ENCODE measurements around the gene AP3S1. TPM values are rescaled to one million over a fixed set of nuclear protein-coding genes. Genes with fewer than 3 reads are reported as not detected.

Gene AP3S1
- total RNA-seq, 2 experiments from 2014 or later: 33.2 to 33.6 TPM

- no peak overlapping the region for H3K4me3 ChIP-seq (ENCODE audit: low read length)
- H3K4me1 ChIP-seq (ENCODE audit: insufficient read depth, low read length): no peaks in the 10 kb centered on the region
- no peaks in the 10 kb centered on the region for H3K36me3 ChIP-seq (ENCODE audit: insufficient read depth, low read length)
- DNase-seq: no peak
- intact Hi-C loops (cut with DNase I, micrococcal nuclease): no loop called here
- Mint-ChIP-seq H3K27ac (no peak overlapping the region), H3K4me1 (ENCODE audit: low read depth) (no peaks in the 10 kb centered on the region), H3K36me3 (ENCODE audit: low read depth) (no peaks in the 10 kb centered on the region), H3K4me3 (no peak overlapping the region), H3K27me3 (no peaks in the 10 kb centered on the region), H3K9me3 (peaks cover 4% of the 10 kb centered on the region)
- H3K9me3 ChIP-seq (ENCODE audit: control insufficient read depth in 1 of 2, insufficient read depth in 1 of 2, low read length in 2 of 2): no peaks in the 10 kb centered on the region
- POLR2A ChIA-PET: no interaction called here
- no peak overlapping the region for H3K27ac ChIP-seq (ENCODE audit: low read depth in 1 of 2, low read length in 2 of 2)
- no peak for ATAC-seq (ENCODE audit: poor library complexity)
- H3K27me3 ChIP-seq (ENCODE audit: control insufficient read depth in 1 of 2, insufficient read depth in 2 of 2, low read length in 2 of 2): no peaks in the 10 kb centered on the region
- no peak for TF ChIP-seq CTCF (IDR thresholded peaks at IDR 0.05)
- CTCF ChIA-PET: interaction anchor here (1.3 kb wide), 1 partner anchor 14 kb away, joined by 3 read pairs; no protein-coding TSS in a partner anchor
Measured at GRCh38 chr5:115939059-115939458, 97.3 kb downstream of the AP3S1 start.

GRCh38 chr5:115940080-115940810 lies 98.5 kb downstream of the AP3S1 start:
- Histone ChIP-seq H3K4me1 (ENCODE audit: insufficient read depth, low read length) (no peaks in the 10 kb centered on the region), H3K36me3 (ENCODE audit: insufficient read depth, low read length) (no peaks in the 10 kb centered on the region), H3K27ac (ENCODE audit: low read depth in 1 of 2, low read length in 2 of 2) (no peak overlapping the region), H3K4me3 (ENCODE audit: low read length) (no peak overlapping the region), H3K27me3 (ENCODE audit: control insufficient read depth in 1 of 2, insufficient read depth in 2 of 2, low read length in 2 of 2) (no peaks in the 10 kb centered on the region), H3K9me3 (ENCODE audit: control insufficient read depth in 1 of 2, insufficient read depth in 1 of 2, low read length in 2 of 2) (no peaks in the 10 kb centered on the region)
- peaks cover 4% of the 10 kb centered on the region for H3K9me3 Mint-ChIP-seq
- intact Hi-C loops (cut with DNase I, micrococcal nuclease): no loop called here
- no peaks in the 10 kb centered on the region for H3K36me3 Mint-ChIP-seq (ENCODE audit: low read depth)
- ATAC-seq (ENCODE audit: poor library complexity) (no peak), DNase-seq (no peak)
- H3K4me1 Mint-ChIP-seq (ENCODE audit: low read depth): no peaks in the 10 kb centered on the region
- ChIA-PET POLR2A (no interaction called here), CTCF (interaction anchor here (1.3 kb wide), 1 partner anchor 13 kb away, joined by 3 read pairs; no protein-coding TSS in a partner anchor)
- no peak for TF ChIP-seq CTCF (IDR thresholded peaks at IDR 0.05)
- no peak overlapping the region for H3K4me3 Mint-ChIP-seq
- H3K27me3 Mint-ChIP-seq: no peaks in the 10 kb centered on the region
- no peak overlapping the region for H3K27ac Mint-ChIP-seq

GRCh38 chr5:115941051-115941675 lies 99.4 kb downstream of the AP3S1 start:
- ATAC-seq (ENCODE audit: poor library complexity): no peak
- no peaks in the 10 kb centered on the region for H3K9me3 ChIP-seq (ENCODE audit: control insufficient read depth in 1 of 2, insufficient read depth in 1 of 2, low read length in 2 of 2)
- no peak overlapping the region for H3K4me3 ChIP-seq (ENCODE audit: low read length)
- ChIA-PET POLR2A (no interaction called here), CTCF (no interaction called here)
- peaks cover 4% of the 10 kb centered on the region for H3K9me3 Mint-ChIP-seq
- H3K27ac ChIP-seq (ENCODE audit: low read depth in 1 of 2, low read length in 2 of 2): no peak overlapping the region
- H3K4me1 ChIP-seq (ENCODE audit: insufficient read depth, low read length): no peaks in the 10 kb centered on the region
- no peaks in the 10 kb centered on the region for H3K36me3 ChIP-seq (ENCODE audit: insufficient read depth, low read length)
- H3K4me1 Mint-ChIP-seq (ENCODE audit: low read depth): no peaks in the 10 kb centered on the region
- H3K27me3 Mint-ChIP-seq: no peaks in the 10 kb centered on the region
- intact Hi-C loops (cut with DNase I, micrococcal nuclease): no loop called here
- no peak for TF ChIP-seq CTCF (IDR thresholded peaks at IDR 0.05)
- H3K4me3 Mint-ChIP-seq: no peak overlapping the region
- no peak overlapping the region for H3K27ac Mint-ChIP-seq
- H3K27me3 ChIP-seq (ENCODE audit: control insufficient read depth in 1 of 2, insufficient read depth in 2 of 2, low read length in 2 of 2): no peaks in the 10 kb centered on the region
- no peaks in the 10 kb centered on the region for H3K36me3 Mint-ChIP-seq (ENCODE audit: low read depth)
- no peak for DNase-seq

All from CD4-positive, alpha-beta T cell (primary cell).